ENCODE results near the gene SNAP29. TPM values are rescaled to one million over a fixed set of nuclear protein-coding genes. Genes with fewer than 3 reads are reported as not detected.
A peak's percentile ranks its signal among the peaks of the same experiment; 100 is the strongest.

Gene SNAP29
- total RNA-seq, 4 donors from 2014 or later: 8.0 to 25.5 (median 20.3) TPM

DNA sequence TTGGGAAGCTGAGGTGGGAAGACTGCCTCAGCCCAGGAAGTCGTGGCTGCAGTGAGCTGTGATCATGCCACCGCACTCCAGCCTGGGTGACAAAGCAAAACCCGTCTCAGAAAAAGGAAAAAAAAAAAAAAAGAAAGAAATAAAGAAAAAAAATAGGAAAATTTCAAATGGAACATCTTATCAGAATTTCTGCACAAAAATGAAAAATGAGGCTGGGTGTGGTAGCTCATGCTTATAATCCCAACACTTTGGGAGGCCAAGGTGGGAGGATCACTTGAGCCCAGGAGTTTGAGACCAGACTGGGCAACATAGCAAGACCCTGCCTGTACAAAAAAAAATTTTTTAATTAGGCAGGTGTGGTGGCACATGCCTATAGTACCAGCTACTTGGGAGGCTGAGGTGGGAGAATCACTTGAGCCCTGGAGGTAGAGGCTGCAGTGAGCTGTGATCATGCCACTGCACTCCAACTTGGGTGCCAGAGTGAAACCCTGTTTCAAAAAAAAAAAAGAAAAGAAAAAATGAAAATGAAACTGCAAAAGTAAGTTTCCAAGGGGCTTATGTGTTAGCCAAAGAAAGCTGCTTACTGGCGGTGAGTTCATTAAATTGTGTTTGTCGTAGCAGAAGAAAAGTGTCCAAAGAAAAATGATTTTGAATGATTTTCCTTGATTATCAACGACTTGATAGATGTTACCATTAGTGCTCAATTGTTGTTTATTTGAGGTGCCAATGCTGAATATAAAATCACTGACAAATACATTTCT is 50.9 kb downstream of the SNAP29 start:
- intact Hi-C loops (cut with DNase I; ENCODE audit: low total_unique reads): no loop called here
- H3K36me3 ChIP-seq: no peaks in the 10 kb centered on the region
- TF ChIP-seq POLR2AphosphoS5 (IDR thresholded peaks at IDR 0.05) (no peak), EP300 (IDR thresholded peaks at IDR 0.05; ENCODE audit: low read depth) (no peak), POLR2A (IDR thresholded peaks at IDR 0.05) (no peak)
- TF ChIP-seq, protein P1, sequence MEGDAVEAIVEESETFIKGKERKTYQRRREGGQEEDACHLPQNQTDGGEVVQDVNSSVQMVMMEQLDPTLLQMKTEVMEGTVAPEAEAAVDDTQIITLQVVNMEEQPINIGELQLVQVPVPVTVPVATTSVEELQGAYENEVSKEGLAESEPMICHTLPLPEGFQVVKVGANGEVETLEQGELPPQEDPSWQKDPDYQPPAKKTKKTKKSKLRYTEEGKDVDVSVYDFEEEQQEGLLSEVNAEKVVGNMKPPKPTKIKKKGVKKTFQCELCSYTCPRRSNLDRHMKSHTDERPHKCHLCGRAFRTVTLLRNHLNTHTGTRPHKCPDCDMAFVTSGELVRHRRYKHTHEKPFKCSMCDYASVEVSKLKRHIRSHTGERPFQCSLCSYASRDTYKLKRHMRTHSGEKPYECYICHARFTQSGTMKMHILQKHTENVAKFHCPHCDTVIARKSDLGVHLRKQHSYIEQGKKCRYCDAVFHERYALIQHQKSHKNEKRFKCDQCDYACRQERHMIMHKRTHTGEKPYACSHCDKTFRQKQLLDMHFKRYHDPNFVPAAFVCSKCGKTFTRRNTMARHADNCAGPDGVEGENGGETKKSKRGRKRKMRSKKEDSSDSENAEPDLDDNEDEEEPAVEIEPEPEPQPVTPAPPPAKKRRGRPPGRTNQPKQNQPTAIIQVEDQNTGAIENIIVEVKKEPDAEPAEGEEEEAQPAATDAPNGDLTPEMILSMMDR (IDR thresholded peaks at IDR 0.05): no peak

DNA sequence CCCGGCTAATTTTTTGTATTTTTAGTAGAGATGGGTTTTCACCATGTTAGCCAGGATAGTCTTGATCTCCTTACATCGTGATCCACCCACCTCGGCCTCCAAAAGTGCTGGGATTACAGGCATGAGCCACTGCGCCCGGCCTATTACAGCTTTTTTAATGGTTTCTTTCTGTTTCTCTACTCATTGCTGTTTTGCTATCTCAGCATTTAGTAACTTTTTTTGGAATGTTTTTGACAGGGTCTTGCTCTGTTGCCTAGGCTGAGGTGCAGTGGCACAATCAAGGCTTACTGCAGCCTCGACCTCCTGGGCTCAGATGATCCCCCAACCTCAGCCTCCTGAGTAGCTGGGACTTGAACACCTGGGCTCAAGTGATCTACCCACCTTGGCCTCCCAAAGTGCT is 53.7 kb downstream of the SNAP29 start:
- intact Hi-C loops (cut with DNase I; ENCODE audit: low total_unique reads): no loop called here
- Histone ChIP-seq H3K27ac (no peak overlapping the region), H3K27me3 (no peaks in the 10 kb centered on the region), H3K36me3 (no peaks in the 10 kb centered on the region), H3K4me1 (peaks cover 0 to 10% (median 9%) of the 10 kb centered on the region in 4 donors), H3K4me3 (no peak overlapping the region), H3K9me3 (no peaks in the 10 kb centered on the region)
- in situ Hi-C loops (cut with MboI; ENCODE audit: low pct_ligation_motif_present in 1 of 4, low pct_unique_long_range_greater_than_20kb in 1 of 4, low sequenced_read_pairs in 3 of 4): no loop called here
- no peak for DNase-seq
- 89 to 93% methylated on average over 6 of the region's 6 CpGs for WGBS, 2 donors (ENCODE audit: low coverage in 1 of 2)
- TF ChIP-seq POLR2AphosphoS5 (IDR thresholded peaks at IDR 0.05): no peak
- no peak for TF ChIP-seq EP300 (IDR thresholded peaks at IDR 0.05; ENCODE audit: low read depth)
- TF ChIP-seq, protein P1 (IDR thresholded peaks at IDR 0.05): no peak
- no peak for TF ChIP-seq POLR2A (IDR thresholded peaks at IDR 0.05)

More for the DNA sequence above, 50.9 kb downstream of the SNAP29 start:
- in situ Hi-C loops (cut with MboI; ENCODE audit: low pct_ligation_motif_present in 1 of 4, low pct_unique_long_range_greater_than_20kb in 1 of 4, low sequenced_read_pairs in 3 of 4): no loop called here
- H3K9me3 ChIP-seq: no peaks in the 10 kb centered on the region
- H3K4me3 ChIP-seq: no peak overlapping the region
- no peak for DNase-seq
- H3K4me1 ChIP-seq: no peaks in the 10 kb centered on the region
- 42 to 72% methylated on average over 6 of the region's 6 CpGs for WGBS, 2 donors (ENCODE audit: low coverage in 1 of 2)
- no peak overlapping the region for H3K27ac ChIP-seq
- no peaks in the 10 kb centered on the region for H3K27me3 ChIP-seq

DNA sequence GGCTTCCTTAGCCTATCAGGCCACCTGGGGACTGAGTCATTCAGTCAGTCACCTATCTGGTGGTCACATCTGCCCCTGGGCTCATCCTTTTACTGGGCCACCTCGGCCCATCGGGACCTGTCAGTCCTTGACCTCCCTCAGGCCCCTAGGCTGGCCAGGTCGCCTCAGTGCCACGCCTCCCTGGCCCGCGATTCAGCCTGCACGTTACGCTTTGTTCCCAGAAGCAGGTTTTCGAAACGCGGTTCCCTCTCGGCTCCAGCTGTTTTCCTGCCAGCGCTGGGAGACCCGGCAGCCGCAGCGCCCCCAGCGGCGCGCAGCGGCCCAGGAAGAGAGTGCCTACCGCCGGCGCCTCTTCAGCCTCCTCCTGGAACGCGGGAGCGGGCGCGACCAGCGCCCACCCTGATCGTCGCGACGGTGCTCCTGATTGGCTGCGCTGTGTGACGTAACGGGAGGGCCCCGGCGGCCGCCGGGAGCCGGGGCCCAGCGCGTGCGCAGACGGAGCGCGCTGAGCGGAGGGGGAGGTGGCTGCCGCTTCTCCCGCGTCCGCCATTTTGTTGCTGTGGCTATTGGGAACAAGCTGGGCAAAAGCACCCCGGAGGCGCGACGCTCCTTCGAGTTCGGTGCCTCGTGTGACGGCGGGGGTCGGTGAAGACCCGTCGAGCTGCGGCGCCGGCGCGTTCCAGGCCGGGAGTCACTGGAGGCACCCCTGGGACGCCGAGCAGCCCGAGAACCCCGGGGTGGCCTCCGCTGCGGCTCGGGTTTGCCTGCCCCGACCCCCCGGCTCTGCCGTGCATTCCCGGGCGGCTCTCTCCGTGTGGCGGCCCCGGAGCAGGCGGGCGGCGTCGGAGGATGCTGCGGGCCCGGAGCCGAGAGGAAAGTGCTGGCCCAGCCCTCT is 58.4 kb downstream of the SNAP29 start, which contains the start of gene CRKL:
CRKL (plus strand) TSS at position 492 of the 895 bp plus-strand sequence. CDS start 528 bp downstream, outside the sequence.
- 1% methylated on average over 91 of the region's 92 CpGs; no CpG with 5 or more reads in 1 of the 2 donors for WGBS, 2 donors (ENCODE audit: low coverage in 1 of 2)
- TF ChIP-seq, protein P1 (IDR thresholded peaks at IDR 0.05): peak; percentile 82 to 97 (median 94)
- TF ChIP-seq POLR2A (IDR thresholded peaks at IDR 0.05): peak; percentile 90
- TF ChIP-seq POLR2AphosphoS5 (IDR thresholded peaks at IDR 0.05): peak; percentile 97 to 99 (median 98)
- TF ChIP-seq EP300 (IDR thresholded peaks at IDR 0.05; ENCODE audit: low read depth): no peak
- H3K4me1 ChIP-seq: peaks cover 0 to 41% (median 33%) of the 10 kb centered on the region in 4 donors
- H3K27me3 ChIP-seq: no peaks in the 10 kb centered on the region
- peak within 1 kb of the TSS; percentile 94 to 100 (median 96) for H3K27ac ChIP-seq
- peak; percentile 98 for DNase-seq
- H3K36me3 ChIP-seq: no peaks in the 10 kb centered on the region
- in situ Hi-C loops (cut with MboI; ENCODE audit: low pct_ligation_motif_present in 1 of 4, low pct_unique_long_range_greater_than_20kb in 1 of 4, low sequenced_read_pairs in 3 of 4): no loop called here
- H3K9me3 ChIP-seq: no peaks in the 10 kb centered on the region
- intact Hi-C loops (cut with DNase I; ENCODE audit: low total_unique reads): no loop called here
- H3K4me3 ChIP-seq: peak within 1 kb of the TSS; percentile 57 to 90 (median 78)

Measured in transverse colon (tissue), 4 donors.